Measurements from ENCODE around the gene RAB4A.
"Not testable (repeated sequence)": the region's sequence is repeated elsewhere in the genome, so short reads cannot be mapped to it uniquely, and the experiment has no call there.

RAB4A gene

GRCh38 chr1:229273507-229274232 lies 2.8 kb downstream of the RAB4A start:
- no peak for DNase-seq

- DNase-seq: no peak
Observed at GRCh38 chr1:229275005-229275404, 4.1 kb downstream of the RAB4A start.

- DNase-seq: no peak
Observed at GRCh38 chr1:229278120-229278741, 7.3 kb downstream of the RAB4A start.

GRCh38 chr1:229279242-229279641 lies 8.3 kb downstream of the RAB4A start:
- no peak for DNase-seq

- DNase-seq: no peak
Observed at GRCh38 chr1:229280037-229280828, 9.3 kb downstream of the RAB4A start.

- DNase-seq: no peak
Observed at GRCh38 chr1:229280921-229281320, 10.0 kb downstream of the RAB4A start.

GRCh38 chr1:229281339-229281926 lies 10.5 kb downstream of the RAB4A start:
- DNase-seq: no peak

- DNase-seq: no peak
Observed at GRCh38 chr1:229282295-229282823, 11.4 kb downstream of the RAB4A start.

GRCh38 chr1:229283183-229283611 lies 12.3 kb downstream of the RAB4A start:
- no peak for DNase-seq

GRCh38 chr1:229284887-229285286 lies 14.0 kb downstream of the RAB4A start:
- no peak for DNase-seq

- no peak for DNase-seq
Observed at GRCh38 chr1:229285440-229285839, 14.5 kb downstream of the RAB4A start.

- no peak for DNase-seq
Observed at GRCh38 chr1:229286099-229286766, 15.3 kb downstream of the RAB4A start.

GRCh38 chr1:229287267-229287666 lies 16.4 kb downstream of the RAB4A start:
- no peak for DNase-seq

GRCh38 chr1:229288516-229288915 lies 17.6 kb downstream of the RAB4A start:
- DNase-seq: no peak

- DNase-seq: not testable (repeated sequence)
Observed at GRCh38 chr1:229291686-229292085, 20.8 kb downstream of the RAB4A start.

GRCh38 chr1:229293528-229294204 lies 22.8 kb downstream of the RAB4A start:
- no peak for DNase-seq

- no peak for DNase-seq
Observed at GRCh38 chr1:229295745-229296144, 24.8 kb downstream of the RAB4A start.

GRCh38 chr1:229296541-229296941 lies 25.6 kb downstream of the RAB4A start:
- no peak for DNase-seq

GRCh38 chr1:229297746-229298145 lies 26.8 kb downstream of the RAB4A start:
- no peak for DNase-seq

- DNase-seq: no peak
Observed at GRCh38 chr1:229298420-229298819, 27.5 kb downstream of the RAB4A start.

- no peak for DNase-seq
Observed at GRCh38 chr1:229298887-229299503, 28.1 kb downstream of the RAB4A start.
